ENCODE measurements around the gene MAP6. TPM values are rescaled to one million over a fixed set of nuclear protein-coding genes. Genes with fewer than 3 reads are reported as not detected.

MAP6 gene
- total and polyA plus RNA-seq, 12 donors = 11.4 to 56.0 (median 22.6) TPM

DNA sequence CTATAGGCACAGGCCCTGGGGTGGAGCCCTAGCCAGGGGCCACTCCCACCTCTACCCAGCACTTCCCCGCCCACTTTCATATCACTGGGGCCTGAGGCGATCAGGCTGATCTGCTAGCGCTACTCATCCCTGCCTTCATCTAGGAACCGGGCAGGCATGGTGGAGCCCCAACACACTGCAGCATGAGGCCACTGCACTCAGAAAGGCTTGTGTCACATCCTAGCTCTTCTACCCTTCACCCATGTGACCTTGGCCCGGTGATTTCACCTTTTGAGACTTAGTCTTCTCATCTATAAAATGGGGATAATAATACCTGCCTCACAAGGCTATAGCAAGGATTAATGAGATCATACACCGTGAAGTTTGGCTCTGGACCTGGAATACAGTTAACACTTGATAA is 125.0 kb downstream of the MAP6 start:
- no peak overlapping the region for H3K27ac ChIP-seq
- WGBS, 4 donors = 87 to 93% (median 90%) methylated on average over 6 of the region's 6 CpGs
- peaks cover 0 to 7% of the 10 kb centered on the region in 2 donors for H3K4me1 ChIP-seq (replicated peaks in 1 of 2)
- DNase-seq = no peak
- intact Hi-C loops (cut with DNase I) = no loop called here
- H3K9me3 ChIP-seq (replicated peaks in 1 of 3) = no peaks in the 10 kb centered on the region
- no peaks in the 10 kb centered on the region for H3K36me3 ChIP-seq (replicated peaks in 1 of 2)
- H3K4me3 ChIP-seq = no peak overlapping the region
- TF ChIP-seq CTCF (IDR thresholded peaks at IDR 0.05) (no peak), POLR2A (IDR thresholded peaks at IDR 0.05) (no peak)
- no peaks in the 10 kb centered on the region for H3K27me3 ChIP-seq

- Histone ChIP-seq H3K4me3 (no peak overlapping the region), H3K9me3 (replicated peaks in 1 of 3) (no peaks in the 10 kb centered on the region), H3K27me3 (no peaks in the 10 kb centered on the region), H3K36me3 (replicated peaks in 1 of 2) (no peaks in the 10 kb centered on the region), H3K4me1 (replicated peaks in 1 of 2) (no peaks in the 10 kb centered on the region), H3K27ac (no peak overlapping the region)
- 57 to 100% (median 90%) methylated on average over 1 of the region's 1 CpG for WGBS, 4 donors
- intact Hi-C loops (cut with DNase I) = no loop called here
- TF ChIP-seq POLR2A (IDR thresholded peaks at IDR 0.05) = no peak
- no peak for TF ChIP-seq CTCF (IDR thresholded peaks at IDR 0.05)
- no peak for DNase-seq
Observed at GRCh38 chr11:75542088-75542438, 126.8 kb downstream of the MAP6 start.

- Histone ChIP-seq H3K36me3 (replicated peaks in 1 of 2) (no peaks in the 10 kb centered on the region), H3K27me3 (no peaks in the 10 kb centered on the region), H3K27ac (no peak overlapping the region), H3K4me3 (no peak overlapping the region), H3K4me1 (replicated peaks in 1 of 2) (no peaks in the 10 kb centered on the region), H3K9me3 (replicated peaks in 1 of 3) (no peaks in the 10 kb centered on the region)
- intact Hi-C loops (cut with DNase I) = no loop called here
- TF ChIP-seq CTCF (IDR thresholded peaks at IDR 0.05) (no peak), POLR2A (IDR thresholded peaks at IDR 0.05) (no peak)
- DNase-seq = no peak
- 89 to 96% (median 93%) methylated on average over 2 to 4 of the region's 4 CpGs for WGBS, 4 donors
Observed at GRCh38 chr11:75541193-75542087, 127.4 kb downstream of the MAP6 start.

- no peak for TF ChIP-seq CTCF (IDR thresholded peaks at IDR 0.05)
- TF ChIP-seq POLR2A (IDR thresholded peaks at IDR 0.05) = no peak
- no peak overlapping the region for H3K27ac ChIP-seq
- WGBS, 4 donors = 58 to 68% (median 64%) methylated on average over 8 to 9 of the region's 9 CpGs
- H3K9me3 ChIP-seq (replicated peaks in 1 of 3) = no peaks in the 10 kb centered on the region
- intact Hi-C loops (cut with DNase I) = loop anchor here in 1 of 2 donors (10.0 kb wide), 1 partner anchor 255 kb away; no protein-coding TSS in a partner anchor
- H3K4me3 ChIP-seq = no peak overlapping the region
- DNase-seq = no peak
- H3K36me3 ChIP-seq (replicated peaks in 1 of 2) = no peaks in the 10 kb centered on the region
- H3K27me3 ChIP-seq = no peaks in the 10 kb centered on the region
- no peaks in the 10 kb centered on the region for H3K4me1 ChIP-seq (replicated peaks in 1 of 2)
Observed at GRCh38 chr11:75539459-75540334, 129.1 kb downstream of the MAP6 start.

Measured in adrenal gland (tissue), 12 donors.